ENCODE data around the gene VPS35. TPM values are rescaled to one million over a fixed set of nuclear protein-coding genes. Genes with fewer than 3 reads are reported as not detected.
A peak's percentile ranks its signal among the peaks of the same experiment; 100 is the strongest.

VPS35 gene
- total and polyA plus RNA-seq, 9 donors = 27.6 to 92.0 (median 72.8) TPM

DNA sequence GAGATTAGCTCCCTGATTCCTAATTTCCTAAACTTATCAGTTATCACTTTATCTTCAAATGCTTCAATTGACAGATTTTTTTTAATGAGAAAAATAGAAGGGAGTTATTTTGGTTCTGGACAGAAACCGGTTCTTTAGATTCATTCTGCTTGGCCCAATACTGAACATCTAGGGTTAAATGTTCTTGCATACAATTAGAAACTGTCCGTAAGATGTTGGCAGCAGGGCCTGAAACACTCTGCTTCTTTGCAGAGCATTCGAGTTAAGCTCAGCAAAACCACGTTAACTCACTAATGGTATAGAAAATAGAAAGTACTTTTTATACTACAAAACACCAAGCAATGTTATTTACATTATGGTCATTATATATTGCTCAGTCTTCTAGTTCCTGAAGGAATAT is 75.0 kb downstream of the VPS35 start:
- 43 to 49% (median 45%) methylated on average over 4 of the region's 4 CpGs for WGBS, 3 donors
- no peaks in the 10 kb centered on the region for H3K27me3 ChIP-seq
- no peaks in the 10 kb centered on the region for H3K9me3 ChIP-seq
- H3K4me3 ChIP-seq = no peak overlapping the region
- intact Hi-C loops (cut with DNase I) = no loop called here
- no peaks in the 10 kb centered on the region for H3K36me3 ChIP-seq
- DNase-seq = no peak
- H3K4me1 ChIP-seq (ENCODE audit: insufficient read depth) = no peaks in the 10 kb centered on the region
- TF ChIP-seq POLR2A (IDR thresholded peaks at IDR 0.05) = no peak
- TF ChIP-seq, protein P1, sequence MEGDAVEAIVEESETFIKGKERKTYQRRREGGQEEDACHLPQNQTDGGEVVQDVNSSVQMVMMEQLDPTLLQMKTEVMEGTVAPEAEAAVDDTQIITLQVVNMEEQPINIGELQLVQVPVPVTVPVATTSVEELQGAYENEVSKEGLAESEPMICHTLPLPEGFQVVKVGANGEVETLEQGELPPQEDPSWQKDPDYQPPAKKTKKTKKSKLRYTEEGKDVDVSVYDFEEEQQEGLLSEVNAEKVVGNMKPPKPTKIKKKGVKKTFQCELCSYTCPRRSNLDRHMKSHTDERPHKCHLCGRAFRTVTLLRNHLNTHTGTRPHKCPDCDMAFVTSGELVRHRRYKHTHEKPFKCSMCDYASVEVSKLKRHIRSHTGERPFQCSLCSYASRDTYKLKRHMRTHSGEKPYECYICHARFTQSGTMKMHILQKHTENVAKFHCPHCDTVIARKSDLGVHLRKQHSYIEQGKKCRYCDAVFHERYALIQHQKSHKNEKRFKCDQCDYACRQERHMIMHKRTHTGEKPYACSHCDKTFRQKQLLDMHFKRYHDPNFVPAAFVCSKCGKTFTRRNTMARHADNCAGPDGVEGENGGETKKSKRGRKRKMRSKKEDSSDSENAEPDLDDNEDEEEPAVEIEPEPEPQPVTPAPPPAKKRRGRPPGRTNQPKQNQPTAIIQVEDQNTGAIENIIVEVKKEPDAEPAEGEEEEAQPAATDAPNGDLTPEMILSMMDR (IDR thresholded peaks at IDR 0.05) = no peak
- TF ChIP-seq EP300 (IDR thresholded peaks at IDR 0.05) = no peak
- no peak overlapping the region for H3K27ac ChIP-seq

DNA sequence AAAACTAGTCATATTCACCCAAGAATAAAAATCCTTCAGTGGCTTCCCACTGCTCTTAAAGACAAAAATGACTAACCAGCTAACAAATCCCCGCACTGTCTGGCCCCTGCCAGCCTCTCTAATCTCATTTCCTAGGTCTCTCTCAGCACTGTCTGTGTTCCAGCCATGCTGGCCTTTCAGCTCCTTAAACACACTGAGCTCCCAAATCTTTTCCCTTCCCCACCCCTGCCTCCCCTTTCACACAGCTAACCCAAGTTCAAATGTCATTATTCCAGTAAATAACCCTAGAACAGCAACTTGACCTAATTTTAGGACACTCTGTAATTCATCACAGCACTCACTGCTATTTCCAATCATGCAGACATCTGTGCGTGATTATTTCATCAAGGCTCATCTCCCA is 75.6 kb downstream of the VPS35 start:
- Histone ChIP-seq H3K36me3 (no peaks in the 10 kb centered on the region), H3K27ac (no peak overlapping the region), H3K4me1 (ENCODE audit: insufficient read depth) (no peaks in the 10 kb centered on the region), H3K27me3 (no peaks in the 10 kb centered on the region), H3K9me3 (no peaks in the 10 kb centered on the region), H3K4me3 (no peak overlapping the region)
- TF ChIP-seq EP300 (IDR thresholded peaks at IDR 0.05) = no peak
- TF ChIP-seq POLR2A (IDR thresholded peaks at IDR 0.05) = no peak
- TF ChIP-seq, protein P1 (IDR thresholded peaks at IDR 0.05) = no peak
- DNase-seq = no peak
- intact Hi-C loops (cut with DNase I) = no loop called here
- 57 to 71% (median 70%) methylated on average over 2 of the region's 2 CpGs for WGBS, 3 donors

DNA sequence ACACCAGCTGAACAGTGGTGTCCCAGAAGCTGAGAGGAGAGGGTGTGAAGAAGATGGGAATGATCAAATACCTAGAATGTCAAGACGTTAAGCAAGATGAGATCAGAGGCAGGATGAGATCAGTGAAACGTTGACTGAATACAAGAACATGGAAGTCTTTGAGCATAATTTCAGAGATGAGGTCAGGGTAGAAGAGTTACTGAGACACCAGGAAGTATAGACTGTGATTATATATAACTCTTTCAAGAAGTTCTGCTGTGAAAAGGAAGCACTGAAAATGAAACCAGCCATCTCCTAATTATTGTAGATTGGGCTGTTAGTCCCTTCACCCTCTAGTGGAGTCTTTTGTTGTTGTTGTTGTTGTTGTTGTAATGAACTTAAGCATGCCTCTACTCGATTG is 76.9 kb downstream of the VPS35 start:
- H3K4me1 ChIP-seq (ENCODE audit: insufficient read depth) = no peaks in the 10 kb centered on the region
- H3K4me3 ChIP-seq = no peak overlapping the region
- H3K36me3 ChIP-seq = no peaks in the 10 kb centered on the region
- DNase-seq = no peak
- H3K27me3 ChIP-seq = no peaks in the 10 kb centered on the region
- WGBS, 3 donors = 74 to 79% (median 77%) methylated on average over 3 of the region's 3 CpGs
- no peak overlapping the region for H3K27ac ChIP-seq
- H3K9me3 ChIP-seq = no peaks in the 10 kb centered on the region
- TF ChIP-seq EP300 (IDR thresholded peaks at IDR 0.05) (no peak), POLR2A (IDR thresholded peaks at IDR 0.05) (no peak)
- TF ChIP-seq, protein P1 (IDR thresholded peaks at IDR 0.05) = no peak
- intact Hi-C loops (cut with DNase I) = no loop called here

- no peak for TF ChIP-seq POLR2A (IDR thresholded peaks at IDR 0.05)
- TF ChIP-seq EP300 (IDR thresholded peaks at IDR 0.05) = no peak
- TF ChIP-seq, protein P1 (IDR thresholded peaks at IDR 0.05) = peak in 1 of 3 donors; percentile 17
- intact Hi-C loops (cut with DNase I) = no loop called here
Measured at GRCh38 chr16:46607529-46607928, 81.4 kb downstream of the VPS35 start.

More at GRCh38 chr16:46607529-46607928, 81.4 kb downstream of the VPS35 start:
- Histone ChIP-seq H3K4me3 (no peak overlapping the region), H3K36me3 (no peaks in the 10 kb centered on the region), H3K27ac (no peak overlapping the region), H3K4me1 (ENCODE audit: insufficient read depth) (no peaks in the 10 kb centered on the region), H3K9me3 (no peaks in the 10 kb centered on the region), H3K27me3 (no peaks in the 10 kb centered on the region)
- WGBS, 3 donors = 54 to 70% (median 57%) methylated on average over 1 of the region's 1 CpG
- no peak for DNase-seq

Data from ovary (tissue), 9 donors.